SK-N-SH (cell line): Measurements from ENCODE around the gene ANGPTL7.

Experiments
- CTCF ChIP-seq: fragments of 200-600 bp; sonication (generic); IDR thresholded peaks from 2 replicates; pipeline ENCODE4 v1.6.1; 2017; ENCODE audit warnings: antibody characterized with exemption, mild to moderate bottlenecking, moderate library complexity
- FOXJ3 ChIP-seq: sonication (generic); formaldehyde crosslinking; IDR thresholded peaks from 2 replicates; pipeline ENCODE4 v1.5.1; 2020; ENCODE audit warnings: mild to moderate bottlenecking, missing genetic modification reagents
- GABPA ChIP-seq: IDR thresholded peaks from 2 replicates; pipeline ENCODE4 v1.4.0; 2012; ENCODE audit warnings: low read depth, mild to moderate bottlenecking
- POLR2AphosphoS5 ChIP-seq: IDR thresholded peaks from 2 replicates; pipeline ENCODE4 v1.6.1; 2012; ENCODE audit warnings: low read depth, low read length

DNA sequence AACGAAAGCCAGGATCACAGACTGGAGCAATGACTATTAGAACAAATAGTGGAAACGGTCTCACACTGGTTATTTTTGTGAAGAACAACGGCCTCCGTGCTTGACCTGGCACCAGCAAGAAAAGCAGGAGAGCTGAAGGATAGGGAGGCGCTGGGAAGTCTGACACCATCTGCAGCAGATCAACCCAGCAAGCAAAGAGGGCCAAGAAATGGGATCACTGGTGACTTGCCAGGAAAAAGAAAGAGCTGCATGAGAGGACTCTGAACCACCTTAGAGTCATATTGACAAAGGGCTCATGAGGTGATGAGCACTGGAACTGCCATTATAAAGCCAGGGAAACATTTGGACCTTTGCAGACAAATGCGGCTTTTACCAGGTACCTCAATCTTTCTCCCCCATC is 48.2 kb downstream of the ANGPTL7 start:
- no peak for TF ChIP-seq CTCF
- TF ChIP-seq POLR2AphosphoS5: no peak
- TF ChIP-seq GABPA: no peak
- no peak for TF ChIP-seq FOXJ3
